Kidney tubule cell (primary cell): ENCODE measurements around the gene SMYD3.

ENCODE experiments used
- DNase-seq: peaks from one replicate; pipeline ENCODE4 v3.0.0-alpha.2; 2018; ENCODE audit warnings: low spot score

Gene SMYD3

GRCh38 chr1:245870698-245871097, 636.4 kb downstream of the SMYD3 start:
- DNase-seq: no peak

- DNase-seq: no peak
Measured at GRCh38 chr1:245869847-245870246, 637.2 kb downstream of the SMYD3 start.

- DNase-seq: no peak
Measured at GRCh38 chr1:245867738-245868137, 639.3 kb downstream of the SMYD3 start.

GRCh38 chr1:245864872-245865271, 642.2 kb downstream of the SMYD3 start:
- DNase-seq: no peak

- DNase-seq: peak; percentile 95
Measured at GRCh38 chr1:245863566-245864184, 643.4 kb downstream of the SMYD3 start.

GRCh38 chr1:245862812-245863540, 644.1 kb downstream of the SMYD3 start:
- DNase-seq: peak; percentile 84

GRCh38 chr1:245860657-245861544, 646.2 kb downstream of the SMYD3 start:
- DNase-seq: no peak

GRCh38 chr1:245859493-245860114, 647.5 kb downstream of the SMYD3 start:
- peak; percentile 73 for DNase-seq

- DNase-seq: no peak
Measured at GRCh38 chr1:245858722-245859492, 648.2 kb downstream of the SMYD3 start.

GRCh38 chr1:245858022-245858721, 648.9 kb downstream of the SMYD3 start:
- DNase-seq: no peak

- peak; percentile 75 for DNase-seq
Measured at GRCh38 chr1:245856944-245857531, 650.0 kb downstream of the SMYD3 start.

GRCh38 chr1:245855846-245856730, 651.0 kb downstream of the SMYD3 start:
- DNase-seq: no peak

GRCh38 chr1:245853291-245853690, 653.8 kb downstream of the SMYD3 start:
- DNase-seq: no peak

- DNase-seq: no peak
Measured at GRCh38 chr1:245843101-245843500, 664.0 kb downstream of the SMYD3 start.

GRCh38 chr1:245842106-245842505, 665.0 kb downstream of the SMYD3 start:
- no peak for DNase-seq

GRCh38 chr1:245840971-245841370, 666.1 kb downstream of the SMYD3 start:
- DNase-seq: no peak

GRCh38 chr1:245837718-245838117, 669.4 kb downstream of the SMYD3 start:
- peak; percentile 62 for DNase-seq

- no peak for DNase-seq
Measured at GRCh38 chr1:245835386-245835785, 671.7 kb downstream of the SMYD3 start.

GRCh38 chr1:245834002-245834401, 673.1 kb downstream of the SMYD3 start:
- DNase-seq: no peak
